Renal pelvis (tissue), 4 donors: ENCODE results near the gene KRT85. TPM values are rescaled to one million over a fixed set of nuclear protein-coding genes. Genes with fewer than 3 reads are reported as not detected.
"Not testable (repeated sequence)": the region's sequence is repeated elsewhere in the genome, so short reads cannot be mapped to it uniquely, and the experiment has no call there.

ENCODE experiments used
- DNase-seq: peaks from one replicate; pipeline ENCODE4 v3.0.0-alpha.2; 2013
- polyA plus RNA-seq, 3 donors: library from polyadenylated mRNA; unstranded; fragments of 120-200 nt; gene quantifications; one replicate each; pipeline ENCODE4 v1.2.1, GENCODE V29; 2013; ENCODE audit not compliant: insufficient read length in 3 of 3

KRT85 gene
- polyA plus RNA-seq, 3 donors: not detected

- no peak for DNase-seq
These were observed 17.2 kb downstream of the KRT85 start for GRCh38 chr12:52350021-52350620.

GRCh38 chr12:52349196-52349595, 18.1 kb downstream of the KRT85 start:
- no peak for DNase-seq

GRCh38 chr12:52347551-52348510, 19.4 kb downstream of the KRT85 start:
- DNase-seq: no peak

- DNase-seq: no peak
These were observed 20.3 kb downstream of the KRT85 start for GRCh38 chr12:52347016-52347415.

GRCh38 chr12:52346593-52346992, 20.7 kb downstream of the KRT85 start:
- no peak for DNase-seq

GRCh38 chr12:52345041-52345440, 22.2 kb downstream of the KRT85 start:
- not testable (repeated sequence) for DNase-seq

GRCh38 chr12:52344111-52344510, 23.2 kb downstream of the KRT85 start:
- no peak for DNase-seq

GRCh38 chr12:52343550-52343949, 23.7 kb downstream of the KRT85 start:
- DNase-seq: no peak

GRCh38 chr12:52342781-52343490, 24.3 kb downstream of the KRT85 start:
- DNase-seq: no peak

GRCh38 chr12:52341066-52341580, 26.2 kb downstream of the KRT85 start:
- DNase-seq: no peak

GRCh38 chr12:52338241-52338960, 28.9 kb downstream of the KRT85 start:
- DNase-seq: no peak

GRCh38 chr12:52337054-52337453, 30.2 kb downstream of the KRT85 start:
- DNase-seq: no peak

GRCh38 chr12:52336641-52337040, 30.6 kb downstream of the KRT85 start:
- DNase-seq: no peak

- DNase-seq: no peak
These were observed 31.6 kb downstream of the KRT85 start for GRCh38 chr12:52335598-52336262.

- no peak for DNase-seq
These were observed 33.1 kb downstream of the KRT85 start for GRCh38 chr12:52334185-52334584.

GRCh38 chr12:52333321-52333720, 34.0 kb downstream of the KRT85 start:
- no peak for DNase-seq

- no peak for DNase-seq
These were observed 34.9 kb downstream of the KRT85 start for GRCh38 chr12:52332381-52332780.

GRCh38 chr12:52331833-52332232, 35.4 kb downstream of the KRT85 start:
- no peak for DNase-seq

- no peak for DNase-seq
These were observed 36.2 kb downstream of the KRT85 start for GRCh38 chr12:52331039-52331438.

- no peak for DNase-seq
These were observed 39.3 kb downstream of the KRT85 start for GRCh38 chr12:52327830-52328500.
